Psoas muscle (tissue), 8 donors: Measurements from ENCODE around the gene SMARCD2. TPM values are rescaled to one million over a fixed set of nuclear protein-coding genes. Genes with fewer than 3 reads are reported as not detected.
A peak's percentile ranks its signal among the peaks of the same experiment; 100 is the strongest.

Source experiments
- ATAC-seq, 4 donors: fragments of 200-7000 bp; cut with Tn5 transposase; one replicate each; pipeline ENCODE4 v1.9.1; 2020; ENCODE audit warnings: moderate library complexity in 3 of 4, mild to moderate bottlenecking in 2 of 4
- DNase-seq, 2 donors: peaks; one replicate each; pipeline ENCODE4 v3.0.0-alpha.2; 2020
- H3K27ac ChIP-seq: fragments of 200-600 bp; one replicate; pipeline ENCODE4 v1.8.0; 2022
- H3K27me3 ChIP-seq, 3 donors: fragments of 200-600 bp in 1 of 3; one replicate each; pipeline versions ENCODE4 v1.6.1 to v1.8.0; 2013 to 2022; ENCODE audit warnings: low read length in 2 of 3, mild to moderate bottlenecking in 2 of 3, moderate library complexity in 1 of 3; ENCODE audit not compliant: insufficient read depth in 3 of 3
- H3K36me3 ChIP-seq, 2 donors: fragments of 200-600 bp in 1 of 2; one replicate each; pipeline versions ENCODE4 v1.6.1 to v1.8.0; 2013 to 2022; ENCODE audit warnings: low read depth in 1 of 2, mild to moderate bottlenecking in 1 of 2, moderate library complexity in 1 of 2; ENCODE audit not compliant: insufficient read depth in 1 of 2
- H3K4me1 ChIP-seq: fragments of 200-600 bp; one replicate; pipeline ENCODE4 v1.8.0; 2022
- H3K4me3 ChIP-seq: fragments of 200-600 bp; one replicate; pipeline ENCODE4 v1.8.0; 2022; ENCODE audit warnings: mild to moderate bottlenecking
- H3K9me3 ChIP-seq: fragments of 200-600 bp; one replicate; pipeline ENCODE4 v1.8.0; 2022
- CTCF ChIP-seq: fragments of 200-600 bp; IDR thresholded peaks from one replicate; pipeline ENCODE4 v1.8.0; 2022; ENCODE audit warnings: antibody characterized with exemption
- WGBS, 3 donors: extraction: QIAGEN DNeasy Blood & Tissue Kit; methylation state at CpG; one replicate each; pipeline versions ENCODE4 v1.1.6 to v1.1.7; 2013; 5-methylcytosine and 5-hydroxymethylcytosine counted together
- intact Hi-C, 2 donors: fragments of 100-400 bp; cut with DNase I; formaldehyde crosslinking; loops; one replicate each; pipeline versions ENCODE4 v1.11.0 to v1.14.2; 2022
- polyA plus RNA-seq, 3 donors: library from polyadenylated mRNA; stranded (reverse); fragments of 200-250 nt; gene quantifications; one replicate each; pipeline ENCODE4 v1.2.3, GENCODE V29; 2013
- total RNA-seq, 4 donors: library from RNA; stranded (reverse); fragmentation: NEBNext Ultra II Directional in 2 of 4; extraction: Animal tissue kit (Norgen Biotek cat#: 25700) in 2 of 4; gene quantifications; one replicate each; pipeline versions ENCODE4 v1.2.1 to v1.2.4, GENCODE V29; 2021 to 2023
- donor health status: healthy with polysubstance abuse.
- donor health status: DM: no; HTN: no; CAD: no; lungs with moderate emphysema.
- donor health status: Bipolar disorder and iron deficiency.
- donor health status: healthy.
- donor health status: DM: yes; HTN: yes; CAD: no.
- donor health status: DM: no; HTN: no; CAD: no.
- donor health status: DM: no; HTN: no; CAD: no.
- donor health status: DM: yes; HTN: yes; CAD: no.

SMARCD2 gene
- total and polyA plus RNA-seq, 7 donors, result 9.4 to 26.9 (median 15.4) TPM

GRCh38 chr17:63830904-63831491 is 11.5 kb downstream of the SMARCD2 start:
- no peak for TF ChIP-seq CTCF
- WGBS, 3 donors, result 80 to 83% (median 82%) methylated on average over 15 of the region's 15 CpGs
- intact Hi-C loops, result no loop called here
- peaks cover 30% of the 10 kb centered on the region for H3K4me1 ChIP-seq
- H3K27me3 ChIP-seq, result no peaks in the 10 kb centered on the region
- H3K36me3 ChIP-seq, result peaks cover 29 to 78% of the 10 kb centered on the region in 2 donors
- ATAC-seq, result no peak
- no peak overlapping the region for H3K4me3 ChIP-seq
- no peaks in the 10 kb centered on the region for H3K9me3 ChIP-seq
- H3K27ac ChIP-seq, result no peak overlapping the region
- DNase-seq, result no peak

- intact Hi-C loops, result no loop called here
- 78 to 88% (median 80%) methylated on average over 5 of the region's 5 CpGs for WGBS, 3 donors
Observed at GRCh38 chr17:63830278-63830677, 12.2 kb downstream of the SMARCD2 start.

GRCh38 chr17:63828936-63829335 is 13.5 kb downstream of the SMARCD2 start:
- Histone ChIP-seq H3K27me3 (no peaks in the 10 kb centered on the region), H3K4me3 (peak overlapping the region; percentile 93), H3K9me3 (no peaks in the 10 kb centered on the region), H3K27ac (peak overlapping the region; percentile 19), H3K36me3 (peaks cover 33 to 79% of the 10 kb centered on the region in 2 donors), H3K4me1 (peaks cover 26% of the 10 kb centered on the region)
- intact Hi-C loops, result loop anchor here in 1 of 2 donors (5.0 kb wide), 1 partner anchor 678 kb away; the partner anchor contains the start of genes CEP95 and DDX5
- no peak for TF ChIP-seq CTCF
- WGBS, 3 donors, result 82 to 91% (median 88%) methylated on average over 3 of the region's 3 CpGs
- DNase-seq (no peak), ATAC-seq (no peak)

More at GRCh38 chr17:63830278-63830677, 12.2 kb downstream of the SMARCD2 start:
- no peaks in the 10 kb centered on the region for H3K27me3 ChIP-seq
- no peak for TF ChIP-seq CTCF
- peaks cover 31 to 79% of the 10 kb centered on the region in 2 donors for H3K36me3 ChIP-seq
- ATAC-seq (no peak), DNase-seq (no peak)
- no peak overlapping the region for H3K4me3 ChIP-seq
- H3K4me1 ChIP-seq, result peaks cover 34% of the 10 kb centered on the region
- no peaks in the 10 kb centered on the region for H3K9me3 ChIP-seq
- H3K27ac ChIP-seq, result no peak overlapping the region

- peaks cover 28% of the 10 kb centered on the region for H3K4me1 ChIP-seq
- 1 to 2% (median 2%) methylated on average over 19 of the region's 19 CpGs for WGBS, 3 donors
- no peak for TF ChIP-seq CTCF
Observed at GRCh38 chr17:63827801-63828221, 14.7 kb downstream of the SMARCD2 start.

More at GRCh38 chr17:63827801-63828221, 14.7 kb downstream of the SMARCD2 start:
- Histone ChIP-seq H3K27me3 (no peaks in the 10 kb centered on the region), H3K9me3 (no peaks in the 10 kb centered on the region), H3K27ac (peak overlapping the region; percentile 97), H3K36me3 (peaks cover 27 to 79% of the 10 kb centered on the region in 2 donors), H3K4me3 (peak overlapping the region; percentile 93)
- no peak for DNase-seq
- ATAC-seq, result no peak
- intact Hi-C loops, result loop anchor here in 1 of 2 donors (2.0 to 5.0 kb wide), 2 partner anchors 53 to 679 kb away; partner anchors contain the start of genes CEP95, DDX42 and DDX5
